NCI-H1930 (cell line): ENCODE data around the gene ALPI.

Experiments used
- DNase-seq, 2 experiments: peaks; one replicate each; lab custom pipeline; 2025; lab: John Stamatoyannopoulos, UW

Gene ALPI

DNA sequence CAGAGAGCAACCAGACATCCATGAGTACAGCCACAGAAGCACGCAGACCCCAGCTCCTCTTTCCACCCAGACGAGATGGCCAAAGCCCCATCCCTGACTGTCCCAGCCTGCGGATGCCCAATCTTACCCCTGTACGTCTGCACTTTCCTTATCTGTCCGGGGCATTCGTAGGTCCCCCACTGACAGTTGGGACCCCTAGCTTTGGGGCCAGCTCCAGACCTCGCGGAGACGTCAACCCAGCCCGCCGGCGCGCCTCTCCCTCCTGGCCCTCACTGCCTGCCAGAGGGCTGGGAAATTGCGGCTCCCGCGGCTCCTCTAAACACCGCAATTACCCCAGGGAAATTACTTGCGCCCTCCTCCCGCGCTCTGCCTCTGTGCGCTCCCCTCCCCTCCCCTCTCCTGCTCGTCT, 29.4 kb downstream of the ALPI start:
- DNase-seq, result no peak

GRCh38 chr2:232485757-232486557, 30.0 kb downstream of the ALPI start:
- no peak for DNase-seq

DNA sequence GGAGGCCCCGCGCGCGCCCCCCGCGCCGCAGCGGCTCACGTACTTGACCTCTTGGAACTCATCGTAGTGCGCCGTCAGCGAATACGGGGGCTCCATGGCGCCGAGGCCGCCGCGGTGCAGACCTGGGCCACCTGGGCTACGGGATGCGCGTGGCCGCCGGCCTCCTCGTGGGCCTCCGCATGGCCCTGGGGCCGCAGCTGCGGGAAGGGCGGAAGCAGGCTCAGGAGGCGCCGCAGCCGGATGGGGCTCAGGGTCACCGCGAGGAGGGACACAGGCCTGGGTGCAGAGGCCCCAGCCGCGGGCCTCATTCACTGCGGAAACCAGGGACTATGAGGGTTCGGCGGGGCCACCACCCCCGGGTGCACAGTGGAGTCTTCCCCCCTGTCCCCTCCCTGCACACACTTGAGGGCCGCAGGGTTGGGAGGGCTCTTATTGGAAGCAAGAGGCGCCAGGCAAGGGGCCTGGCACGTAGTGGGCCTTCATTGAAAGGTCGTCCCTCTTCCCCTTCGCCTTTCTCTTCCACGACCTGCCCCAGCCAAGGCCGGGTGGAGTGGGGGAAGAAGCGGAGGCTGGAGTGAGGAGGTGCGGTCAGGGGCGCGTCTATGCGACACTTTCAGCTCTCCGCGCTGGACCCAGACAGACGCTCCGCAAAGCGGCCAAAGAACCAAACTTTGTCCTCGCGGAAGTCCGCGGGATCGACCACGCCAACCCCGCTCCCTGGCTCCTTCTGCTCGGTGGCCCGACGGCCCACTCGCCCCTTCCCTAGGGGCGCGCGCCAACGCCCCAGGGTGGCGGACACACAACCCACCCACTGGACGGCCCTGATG, 30.8 kb downstream of the ALPI start:
- DNase-seq, result no peak

- peak; percentile 27 to 42 for DNase-seq
These were observed 31.6 kb downstream of the ALPI start, which contains the start of gene ECEL1 for GRCh38 chr2:232487385-232488096. TSS of gene ECEL1 (minus strand) at chr2:232487834. CDS start at chr2:232486653, 1,181 bp downstream.

- DNase-seq, result no peak
These were observed 32.3 kb downstream of the ALPI start for GRCh38 chr2:232488097-232488711.

GRCh38 chr2:232488721-232489300, 32.9 kb downstream of the ALPI start:
- no peak for DNase-seq

DNA sequence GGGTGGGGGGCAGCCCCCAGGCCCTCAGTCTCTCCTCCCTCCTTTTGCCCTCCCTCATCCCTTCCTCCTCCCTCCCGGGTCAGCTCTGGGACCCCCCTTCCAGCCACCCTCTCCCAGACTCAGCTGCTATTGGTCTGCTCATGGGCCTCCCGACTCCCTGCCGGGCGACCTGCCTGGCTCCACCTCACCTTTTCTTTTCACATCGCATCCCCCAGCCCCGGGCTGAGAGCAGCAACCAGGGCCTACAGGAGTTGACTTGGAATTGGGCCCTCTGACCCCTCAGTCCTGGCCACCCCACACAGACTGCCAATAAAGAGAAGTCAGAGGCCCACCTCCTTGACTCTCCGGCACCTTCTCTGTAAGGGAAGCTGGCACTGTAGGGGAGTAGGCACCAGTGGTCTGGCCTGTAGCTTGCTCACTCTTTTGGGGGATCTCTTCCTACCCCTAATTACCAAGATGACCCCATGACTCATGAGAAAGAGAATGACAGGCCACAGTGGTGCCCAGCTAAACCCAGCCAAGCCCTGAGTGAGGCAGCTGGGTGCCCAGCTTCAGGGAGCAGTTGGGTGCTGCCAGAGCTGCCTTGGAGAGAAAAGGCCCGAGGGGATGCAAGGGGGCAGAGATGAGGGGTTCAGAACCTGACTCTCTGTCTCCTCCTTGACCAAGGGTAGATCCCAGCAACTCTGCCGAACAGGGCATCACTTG, 33.7 kb downstream of the ALPI start:
- no peak for DNase-seq

DNA sequence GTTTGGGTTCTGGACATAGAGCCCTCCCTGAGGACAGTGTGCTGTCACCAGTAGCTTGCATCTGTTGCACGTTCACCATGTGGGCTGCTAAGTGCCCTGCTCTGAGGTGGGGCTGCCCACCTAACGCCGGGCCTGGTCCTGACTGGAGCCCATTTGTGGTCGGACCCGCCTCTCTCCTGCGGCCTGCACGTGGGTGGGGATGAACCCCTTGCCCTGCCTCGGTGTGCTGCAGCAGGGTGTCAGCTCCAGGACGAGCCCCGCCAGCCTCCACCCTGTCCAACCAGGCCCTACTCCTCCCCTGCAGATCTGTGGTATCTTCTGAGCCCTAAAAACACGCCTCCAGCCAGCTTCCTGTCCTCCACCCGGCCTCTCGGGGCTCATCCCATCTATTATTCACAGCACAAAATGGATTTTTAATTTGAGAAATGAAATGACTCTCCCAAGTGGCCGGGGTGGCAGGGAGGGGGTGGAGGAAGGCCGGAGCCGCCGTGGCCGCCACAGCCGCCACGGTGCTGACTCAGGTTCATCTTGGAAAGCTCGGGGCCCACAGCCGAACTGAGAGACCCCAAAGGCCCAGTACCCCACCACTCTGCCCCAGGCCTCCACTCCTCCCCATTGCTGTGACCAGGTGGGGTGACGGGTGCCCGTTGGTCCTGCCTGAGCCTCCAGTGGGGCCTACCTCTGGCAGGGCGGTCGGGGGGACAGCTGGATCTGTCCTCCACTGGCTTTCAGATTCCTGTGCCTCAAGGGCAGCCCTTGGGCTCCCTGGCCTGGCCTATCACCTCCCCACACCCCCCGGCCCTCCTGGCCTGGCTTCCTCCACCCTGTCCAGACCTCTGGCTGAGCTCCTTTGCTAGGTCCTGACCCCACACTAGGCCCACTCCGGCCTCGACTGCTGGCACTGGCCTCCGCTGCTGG, 34.5 kb downstream of the ALPI start:
- DNase-seq, result no peak

GRCh38 chr2:232491139-232491780, 35.3 kb downstream of the ALPI start:
- DNase-seq, result no peak

GRCh38 chr2:232492236-232492848, 36.4 kb downstream of the ALPI start:
- no peak for DNase-seq

- DNase-seq, result no peak
These were observed 37.2 kb downstream of the ALPI start for GRCh38 chr2:232492963-232493700.

GRCh38 chr2:232493701-232494474, 37.9 kb downstream of the ALPI start:
- DNase-seq, result no peak

DNA sequence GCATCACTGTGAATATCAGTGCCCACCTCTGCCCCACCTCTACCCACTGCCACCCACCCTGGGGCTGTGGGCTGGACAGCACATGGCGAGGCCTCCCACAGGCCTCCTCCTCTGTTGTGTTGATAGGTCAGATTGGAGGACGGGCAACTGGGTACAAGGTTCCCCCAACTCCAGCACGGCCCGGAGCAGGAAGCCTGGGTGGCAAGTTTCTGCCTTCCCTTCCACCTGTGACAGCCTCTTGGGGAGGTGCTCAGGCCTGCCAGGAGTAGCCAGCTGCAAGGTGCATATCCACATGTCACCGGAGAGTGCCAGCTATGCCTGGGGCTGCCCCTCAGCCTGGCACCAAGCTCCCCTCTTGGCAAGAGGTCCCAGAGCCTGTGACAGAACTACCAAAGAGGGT, 38.6 kb downstream of the ALPI start:
- no peak for DNase-seq

GRCh38 chr2:232495292-232495691, 39.3 kb downstream of the ALPI start:
- DNase-seq, result no peak

- no peak for DNase-seq
These were observed 40.7 kb downstream of the ALPI start for GRCh38 chr2:232496501-232497270.

DNA sequence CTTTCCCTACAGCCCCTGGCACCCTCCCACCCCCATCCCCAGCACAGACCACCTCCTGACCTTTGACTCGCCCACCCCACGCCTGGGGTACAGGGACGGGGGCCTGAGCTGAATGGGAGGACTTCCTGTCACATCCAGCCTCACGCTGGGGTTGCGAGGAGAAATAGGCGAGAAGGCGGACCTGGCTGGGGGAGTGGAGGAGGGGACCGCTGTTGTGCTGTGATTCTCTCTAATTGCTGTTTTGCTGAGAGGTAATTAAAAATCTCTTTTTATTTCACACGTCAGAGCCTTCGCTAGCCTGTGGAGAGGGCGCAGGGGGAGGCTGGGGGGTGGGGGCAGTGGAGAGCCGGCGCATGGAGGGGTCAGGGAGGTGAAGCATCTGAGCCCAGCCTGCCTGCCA, 41.4 kb downstream of the ALPI start:
- DNase-seq, result no peak

GRCh38 chr2:232498452-232498851, 42.5 kb downstream of the ALPI start:
- no peak for DNase-seq
